GM18498 (cell line): ENCODE measurements around the gene TMEM9.

Experiments used
- ATAC-seq: cut with Tn5 transposase; IDR thresholded peaks from one replicate; pipeline ENCODE4 v1.9.1; 2021; ENCODE audit warnings: mild to moderate bottlenecking, moderate library complexity; ENCODE audit not compliant: unreplicated experiment

Gene TMEM9

GRCh38 chr1:201154389-201155165, at the start of gene TMEM9:
TSS of gene TMEM9 (minus strand) at chr1:201154474. CDS start at chr1:201153923, 551 bp downstream.
- peak; percentile 98 for ATAC-seq

- no peak for ATAC-seq
Measured at GRCh38 chr1:201198598-201198997, 44.3 kb upstream of the TMEM9 start.

- no peak for ATAC-seq
Measured at GRCh38 chr1:201194046-201194445, 39.8 kb upstream of the TMEM9 start.

GRCh38 chr1:201192261-201192788, 38.1 kb upstream of the TMEM9 start:
- ATAC-seq = no peak

DNA sequence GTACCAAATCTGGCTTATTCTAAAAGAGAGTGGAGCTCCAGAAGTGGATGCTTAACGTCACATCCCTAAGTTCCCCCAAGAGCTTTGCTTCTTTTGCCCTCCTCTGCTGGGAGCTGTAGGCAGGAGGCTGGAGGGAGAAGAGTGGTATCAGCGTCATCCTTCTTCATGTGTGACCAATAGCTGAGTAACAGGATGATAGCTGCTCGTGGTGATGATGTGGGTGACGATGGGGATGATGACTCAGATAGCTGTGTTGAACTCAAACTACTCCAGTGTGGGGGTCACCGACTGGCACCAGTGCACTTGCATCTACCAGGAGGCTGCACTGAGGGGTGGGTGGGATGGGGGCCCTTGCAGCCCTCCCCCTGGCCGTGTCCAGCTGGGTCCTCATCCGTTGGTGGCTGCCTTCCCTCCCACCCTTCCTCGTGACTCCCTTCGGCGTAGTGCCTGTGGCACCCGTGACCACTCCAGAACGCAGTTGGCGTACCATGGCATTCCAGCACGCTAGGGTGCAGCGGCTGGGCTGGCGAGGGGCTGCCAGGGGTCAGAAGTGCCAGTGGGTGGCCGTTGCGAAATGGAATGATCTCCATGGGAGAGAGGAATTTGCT, 37.5 kb upstream of the TMEM9 start:
- ATAC-seq = no peak

DNA sequence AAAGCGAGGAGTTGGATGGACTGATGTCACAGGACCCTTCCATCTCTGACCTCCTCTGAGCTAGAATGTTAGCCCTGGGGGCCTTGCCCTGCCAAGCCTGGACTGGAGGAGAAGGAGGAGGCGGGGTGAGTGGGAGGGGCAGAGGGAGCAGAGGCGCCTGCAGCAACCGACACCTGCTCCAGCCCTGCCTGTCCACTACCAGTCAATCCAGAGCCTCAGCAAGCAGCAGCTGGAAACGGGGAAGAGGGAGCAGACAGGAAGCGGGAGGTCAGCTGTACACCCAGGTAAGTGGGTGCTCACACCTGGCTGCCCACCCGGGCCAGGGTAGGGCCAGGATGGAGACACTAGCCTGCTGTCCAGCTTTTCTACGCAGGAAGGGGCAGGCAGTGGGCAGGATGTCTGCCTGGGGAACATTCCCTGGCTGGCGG, 36.4 kb upstream of the TMEM9 start, which contains the start of gene IGFN1:
IGFN1 (plus strand) TSS at position 201 of the 428 bp plus-strand sequence. CDS start 2,470 bp downstream, outside the sequence.
- no peak for ATAC-seq

DNA sequence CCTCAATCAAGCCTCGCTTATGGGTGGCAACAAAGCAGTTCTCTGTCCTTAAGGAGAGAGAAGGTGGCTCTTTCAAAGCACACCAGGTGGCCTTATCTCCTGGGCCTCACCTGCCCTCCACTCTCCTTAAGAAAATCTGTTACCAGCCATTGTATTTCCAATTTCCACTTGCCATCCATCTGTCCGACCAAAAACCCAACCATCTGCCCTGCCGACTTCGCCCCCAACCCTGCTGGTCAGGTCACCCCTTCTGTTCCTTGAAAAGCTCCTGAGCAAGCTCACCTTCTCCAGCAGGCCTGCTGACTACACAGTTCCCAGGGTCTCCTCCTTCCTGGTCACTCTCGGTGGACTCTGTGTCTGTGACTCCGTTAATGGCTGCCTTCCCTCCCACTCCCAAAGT, 35.7 kb upstream of the TMEM9 start:
- ATAC-seq = no peak

GRCh38 chr1:201189085-201189484, 34.8 kb upstream of the TMEM9 start:
- no peak for ATAC-seq

DNA sequence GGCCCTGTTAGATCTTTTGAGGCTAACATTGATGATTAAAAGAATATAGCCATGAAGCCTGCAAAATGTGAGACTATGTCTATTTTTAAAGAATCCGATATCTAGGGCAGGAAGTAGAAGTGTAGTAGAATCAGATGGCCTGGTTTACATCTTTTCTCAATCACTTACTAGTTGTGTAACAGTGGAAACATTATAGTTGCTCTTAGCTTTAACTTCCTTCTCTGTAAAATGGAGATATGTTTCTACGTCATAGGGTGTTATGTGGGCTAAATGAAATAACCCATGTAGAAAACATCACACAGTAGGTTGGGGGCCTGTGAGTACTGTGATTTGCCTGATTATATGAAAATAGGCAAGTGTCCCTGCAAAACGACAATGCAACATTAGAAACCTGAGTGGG, 31.9 kb upstream of the TMEM9 start:
- ATAC-seq = no peak

DNA sequence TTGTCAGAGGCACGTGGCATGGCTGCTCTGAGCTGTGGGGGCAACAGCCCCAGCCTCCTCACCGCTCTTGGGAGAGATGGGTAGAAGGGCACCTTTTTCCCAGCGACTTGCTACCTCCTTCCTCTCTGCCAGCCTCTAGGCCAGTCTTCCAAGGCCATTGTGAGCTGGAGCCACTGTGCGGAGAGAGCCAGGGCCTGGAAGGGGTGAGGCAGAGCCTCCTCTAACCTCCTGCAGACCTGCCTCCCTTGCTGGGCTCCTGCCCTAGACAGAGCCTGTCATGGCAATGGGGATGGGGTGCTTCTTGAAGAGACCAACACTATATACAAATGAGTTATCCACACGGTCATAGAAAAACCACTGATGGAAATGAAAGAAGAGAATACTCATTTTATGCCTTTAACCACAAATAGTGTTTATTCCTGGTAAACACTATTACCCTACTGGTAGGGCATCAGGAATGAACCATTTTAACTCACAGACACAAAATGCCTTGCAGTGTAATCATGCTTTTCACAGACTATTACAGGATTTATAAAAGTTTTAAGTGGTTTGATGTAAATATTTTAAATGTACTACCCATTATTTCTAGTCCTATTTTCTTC, 31.4 kb upstream of the TMEM9 start:
- no peak for ATAC-seq

DNA sequence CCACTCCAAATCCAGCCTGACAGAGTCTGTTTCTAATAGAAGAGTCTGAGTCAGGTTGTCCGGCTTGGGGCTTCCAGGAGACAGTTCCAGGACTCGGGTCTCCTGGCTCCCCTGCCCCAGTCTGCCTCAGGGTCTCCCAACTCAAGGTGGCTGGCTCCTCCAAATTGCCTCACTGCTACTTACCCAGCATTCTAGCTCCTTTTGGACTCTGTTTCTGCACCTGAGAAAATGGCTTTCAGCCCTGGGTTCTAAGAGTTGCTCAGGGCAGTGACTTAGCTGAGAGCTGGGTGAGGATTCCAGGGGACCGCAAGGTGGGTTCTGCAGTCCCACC, 30.8 kb upstream of the TMEM9 start:
- no peak for ATAC-seq

GRCh38 chr1:201184307-201185122, 30.2 kb upstream of the TMEM9 start:
- ATAC-seq = no peak

DNA sequence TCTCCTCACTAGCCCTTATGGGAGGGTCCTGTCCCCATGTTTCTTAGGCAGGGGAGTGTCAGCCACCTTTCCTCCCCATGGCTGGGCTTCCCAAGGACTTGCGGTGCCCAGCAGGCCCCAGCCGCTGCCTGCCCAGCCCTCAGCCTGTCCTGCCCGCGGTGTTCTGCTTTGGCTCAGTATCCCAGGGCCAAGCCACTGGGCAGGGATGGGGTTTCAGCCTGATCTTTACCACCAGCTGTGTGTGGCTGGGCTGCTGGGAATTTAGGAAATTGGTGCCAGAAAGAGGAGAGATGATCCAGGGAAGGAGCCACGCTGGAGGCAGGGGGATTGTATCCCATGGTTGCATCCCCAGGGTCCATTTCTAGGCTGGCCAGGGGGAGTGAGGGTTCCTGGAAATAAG, 29.5 kb upstream of the TMEM9 start:
- no peak for ATAC-seq

- ATAC-seq = no peak
Measured at GRCh38 chr1:201183209-201183608, 28.9 kb upstream of the TMEM9 start.

GRCh38 chr1:201181726-201182125, 27.5 kb upstream of the TMEM9 start:
- no peak for ATAC-seq

DNA sequence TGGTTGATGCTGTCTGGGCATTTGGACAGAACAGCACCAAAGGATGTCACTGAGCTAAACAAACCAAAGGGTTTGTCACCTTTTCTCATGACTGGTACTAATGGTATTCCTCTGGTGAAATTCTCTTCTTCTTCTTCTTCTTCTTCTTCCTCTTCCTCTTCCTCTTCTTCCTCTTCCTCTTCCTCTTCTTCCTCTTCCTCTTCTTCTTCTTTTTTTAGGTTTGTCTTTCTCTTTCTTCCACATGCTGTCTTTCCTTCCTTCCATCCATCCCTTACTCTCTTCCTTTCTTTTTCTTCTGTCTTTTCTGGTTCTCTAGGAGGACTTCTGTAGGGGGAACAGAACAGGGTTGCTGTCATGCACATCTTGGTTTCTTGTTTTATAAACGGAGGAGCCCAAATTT, 27.0 kb upstream of the TMEM9 start:
- ATAC-seq = no peak

DNA sequence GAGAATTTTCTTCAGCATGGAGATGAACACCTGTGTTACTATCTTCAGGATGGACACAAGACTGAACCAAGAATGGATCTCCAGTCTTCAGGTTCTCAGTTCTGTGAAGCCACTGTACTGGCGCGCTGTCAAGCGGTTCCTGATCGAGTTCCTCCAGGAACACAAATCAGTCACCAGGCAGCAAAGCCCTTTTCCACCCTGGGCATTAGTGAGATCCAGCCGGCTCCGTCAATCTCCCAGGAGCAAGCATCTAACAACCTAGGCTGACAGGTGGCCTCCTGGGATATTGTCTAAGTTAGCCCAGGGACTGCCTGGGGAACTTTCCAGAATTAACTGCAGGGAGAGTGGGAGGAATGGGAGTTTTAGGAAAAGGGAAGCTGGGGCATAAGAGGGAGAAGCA, 26.6 kb upstream of the TMEM9 start:
- ATAC-seq = no peak

GRCh38 chr1:201180141-201180540, 25.9 kb upstream of the TMEM9 start:
- ATAC-seq = no peak

DNA sequence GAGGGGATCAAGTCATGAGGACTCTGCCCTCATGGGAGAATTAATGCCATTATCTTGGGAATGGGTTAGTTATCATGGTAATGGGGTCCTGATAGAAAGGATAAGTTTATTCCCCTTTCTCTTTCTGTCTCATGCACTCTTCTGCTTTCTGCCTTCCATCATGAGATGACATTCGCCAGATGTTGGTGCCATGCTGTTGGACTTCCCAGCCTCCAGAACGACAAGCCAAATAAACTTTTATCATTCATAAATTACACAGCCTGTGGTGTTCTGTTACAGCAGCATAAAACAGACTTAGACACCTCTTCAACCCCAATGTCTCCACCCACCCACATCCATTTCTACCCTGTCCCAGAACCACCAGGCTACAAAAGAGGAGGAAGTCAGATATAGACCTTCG, 24.4 kb upstream of the TMEM9 start:
- no peak for ATAC-seq

GRCh38 chr1:201176940-201177339, 22.7 kb upstream of the TMEM9 start:
- ATAC-seq = no peak
